Stimulated activated CD8-positive, alpha-beta memory T cell treated with anti-CD3 and anti-CD28 coated beads, Interleukin-12 subunit alpha, Interleukin-12 subunit beta, amount 100 ng/mL, for 1 hour (primary cell): ENCODE results near the gene C12orf56.
"Not testable (repeated sequence)": the region's sequence is repeated elsewhere in the genome, so short reads cannot be mapped to it uniquely, and the experiment has no call there.

Source experiments
- DNase-seq: peaks from one replicate; pipeline ENCODE4 v3.0.0-alpha.2; 2020; ENCODE audit warnings: low read depth

C12orf56 gene

GRCh38 chr12:64311877-64312276, 78.7 kb downstream of the C12orf56 start:
- no peak for DNase-seq

GRCh38 chr12:64304571-64304970, 86.0 kb downstream of the C12orf56 start:
- DNase-seq, result no peak

GRCh38 chr12:64299628-64300027, 90.9 kb downstream of the C12orf56 start:
- no peak for DNase-seq

GRCh38 chr12:64296301-64296700, 94.3 kb downstream of the C12orf56 start:
- no peak for DNase-seq

- DNase-seq, result no peak
Measured at GRCh38 chr12:64293654-64294364, 96.7 kb downstream of the C12orf56 start.

- not testable (repeated sequence) for DNase-seq
Measured at GRCh38 chr12:64293174-64293573, 97.4 kb downstream of the C12orf56 start.

GRCh38 chr12:64286521-64286920, 104.0 kb downstream of the C12orf56 start:
- no peak for DNase-seq

GRCh38 chr12:64284256-64284655, 106.3 kb downstream of the C12orf56 start:
- no peak for DNase-seq

- DNase-seq, result no peak
Measured at GRCh38 chr12:64278421-64278820, 112.1 kb downstream of the C12orf56 start.

GRCh38 chr12:64273527-64274403, 116.8 kb downstream of the C12orf56 start:
- DNase-seq, result no peak

GRCh38 chr12:64270411-64270810, 120.1 kb downstream of the C12orf56 start:
- DNase-seq, result no peak

- DNase-seq, result no peak
Measured at GRCh38 chr12:64269161-64269560, 121.4 kb downstream of the C12orf56 start.

- no peak for DNase-seq
Measured at GRCh38 chr12:64268409-64268808, 122.1 kb downstream of the C12orf56 start.

GRCh38 chr12:64265839-64266238, 124.7 kb downstream of the C12orf56 start:
- no peak for DNase-seq

- no peak for DNase-seq
Measured at GRCh38 chr12:64261813-64262212, 128.7 kb downstream of the C12orf56 start.

- no peak for DNase-seq
Measured at GRCh38 chr12:64258576-64258975, 132.0 kb downstream of the C12orf56 start.

GRCh38 chr12:64256166-64256800, 134.3 kb downstream of the C12orf56 start:
- DNase-seq, result no peak

- no peak for DNase-seq
Measured at GRCh38 chr12:64255249-64255648, 135.3 kb downstream of the C12orf56 start.

GRCh38 chr12:64253356-64253755, 137.2 kb downstream of the C12orf56 start:
- no peak for DNase-seq

GRCh38 chr12:64252681-64253080, 137.9 kb downstream of the C12orf56 start:
- no peak for DNase-seq

GRCh38 chr12:64243809-64244208, 146.7 kb downstream of the C12orf56 start:
- DNase-seq, result no peak

- no peak for DNase-seq
Measured at GRCh38 chr12:64240781-64241180, 149.8 kb downstream of the C12orf56 start.

- no peak for DNase-seq
Measured at GRCh38 chr12:64237382-64237781, 153.2 kb downstream of the C12orf56 start.
